Esophagus muscularis mucosa (tissue), 4 donors: ENCODE data around the gene TRABD2B. TPM values are rescaled to one million over a fixed set of nuclear protein-coding genes. Genes with fewer than 3 reads are reported as not detected.

Experiments used
- DNase-seq: peaks from one replicate; pipeline ENCODE4 v3.0.0-alpha.2; 2017; ENCODE audit errors: extremely low spot score
- H3K27ac ChIP-seq, 4 donors: fragments of 200-600 bp; sonication (generic); replicated peaks in 1 of 4; 1 replicate in 3 of 4; 2 replicates in 1 of 4; pipeline ENCODE4 v1.5.1; 2016 to 2019; ENCODE audit warnings: mild to moderate bottlenecking in 1 of 4
- H3K27me3 ChIP-seq, 4 donors: fragments of 200-600 bp; sonication (generic); one replicate each; pipeline versions ENCODE4 v1.5.1 to v1.6.0; 2016 to 2019
- H3K36me3 ChIP-seq, 4 donors: fragments of 200-600 bp; sonication (generic); one replicate each; pipeline ENCODE4 v1.5.1; 2016 to 2019
- H3K4me1 ChIP-seq, 4 donors: fragments of 200-600 bp; sonication (generic); one replicate each; pipeline ENCODE4 v1.5.1; 2016 to 2019
- H3K4me3 ChIP-seq, 4 donors: fragments of 200-600 bp; sonication (generic); 1 replicate in 2 of 4; 2 replicates in 2 of 4; pipeline ENCODE4 v1.5.1; 2016 to 2019; ENCODE audit warnings: mild to moderate bottlenecking in 4 of 4, moderate library complexity in 1 of 4
- H3K9me3 ChIP-seq, 4 donors: fragments of 200-600 bp; sonication (generic); 1 replicate in 3 of 4; 2 replicates in 1 of 4; pipeline ENCODE4 v1.5.1; 2016 to 2019
- EP300 ChIP-seq: sonication (generic); formaldehyde crosslinking; IDR thresholded peaks from one replicate; pipeline ENCODE4 v1.6.1; 2017; ENCODE audit warnings: antibody characterized with exemption
- POLR2A ChIP-seq: fragments of 450-650 bp; IDR thresholded peaks from one replicate; pipeline ENCODE4 v1.6.1; 2017; ENCODE audit warnings: antibody characterized with exemption, moderate library complexity, mild to moderate bottlenecking, low read depth
- POLR2AphosphoS5 ChIP-seq, 2 donors: sonication (generic); formaldehyde crosslinking; IDR thresholded peaks; one replicate each; pipeline ENCODE4 v1.6.1; 2017; ENCODE audit warnings: antibody characterized with exemption in 2 of 2
- WGBS: methylation state at CpG from one replicate; pipeline ENCODE4 v1.1.5; 2018; 5-methylcytosine and 5-hydroxymethylcytosine counted together
- intact Hi-C: fragments of 100-400 bp; cut with DNase I; formaldehyde crosslinking; loops from one replicate; pipeline ENCODE4 v1.15.1; 2023
- total RNA-seq, 4 donors: library from RNA; depleted of rRNA; stranded (reverse); fragments of >200 nt; gene quantifications; one replicate each; pipeline versions ENCODE4 v1.1.0 to v1.2.1, GENCODE V29; 2016
- TF ChIP-seq, protein P1 (sequence below), 3 experiments: fragments of 200-600 bp in 2 of 3; fragments of 450-650 bp in 1 of 3; sonication (generic) in 2 of 3; IDR thresholded peaks; one replicate each; pipeline ENCODE4 v1.5.1; 2017 to 2019; ENCODE audit warnings: antibody characterized with exemption in 3 of 3, mild to moderate bottlenecking in 2 of 3, moderate library complexity in 1 of 3

Gene TRABD2B
- total RNA-seq, 4 donors from 2014 or later: 4.0 to 7.6 (median 4.1) TPM

DNA sequence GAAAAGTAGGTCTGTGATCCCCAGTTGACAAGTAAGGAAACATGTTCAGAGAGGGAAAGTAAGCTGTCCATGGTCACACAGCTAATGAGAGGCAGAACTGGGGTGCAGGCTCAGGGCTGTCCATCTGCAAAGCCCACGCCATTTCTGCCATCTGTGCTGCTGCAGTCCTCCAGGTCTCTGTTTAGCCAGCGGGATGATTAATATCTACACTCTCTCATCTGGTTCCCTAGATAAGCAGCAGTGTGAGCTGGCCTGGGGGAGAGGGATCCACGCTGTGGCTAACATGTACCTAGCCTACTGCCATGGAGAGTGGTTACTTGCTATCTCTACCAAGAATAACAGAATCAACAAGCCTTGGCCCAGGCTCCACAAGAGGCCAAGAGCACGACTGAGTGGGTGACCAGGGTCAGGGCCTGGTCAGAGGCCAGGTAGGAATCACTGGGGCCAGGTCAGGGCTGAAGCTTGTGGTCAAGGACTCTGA lies 75.2 kb downstream of the TRABD2B start:
- DNase-seq: no peak
- no peaks in the 10 kb centered on the region for H3K9me3 ChIP-seq

GRCh38 chr1:47919113-47919833 lies 77.9 kb downstream of the TRABD2B start:
- DNase-seq: no peak
- TF ChIP-seq, protein P1, sequence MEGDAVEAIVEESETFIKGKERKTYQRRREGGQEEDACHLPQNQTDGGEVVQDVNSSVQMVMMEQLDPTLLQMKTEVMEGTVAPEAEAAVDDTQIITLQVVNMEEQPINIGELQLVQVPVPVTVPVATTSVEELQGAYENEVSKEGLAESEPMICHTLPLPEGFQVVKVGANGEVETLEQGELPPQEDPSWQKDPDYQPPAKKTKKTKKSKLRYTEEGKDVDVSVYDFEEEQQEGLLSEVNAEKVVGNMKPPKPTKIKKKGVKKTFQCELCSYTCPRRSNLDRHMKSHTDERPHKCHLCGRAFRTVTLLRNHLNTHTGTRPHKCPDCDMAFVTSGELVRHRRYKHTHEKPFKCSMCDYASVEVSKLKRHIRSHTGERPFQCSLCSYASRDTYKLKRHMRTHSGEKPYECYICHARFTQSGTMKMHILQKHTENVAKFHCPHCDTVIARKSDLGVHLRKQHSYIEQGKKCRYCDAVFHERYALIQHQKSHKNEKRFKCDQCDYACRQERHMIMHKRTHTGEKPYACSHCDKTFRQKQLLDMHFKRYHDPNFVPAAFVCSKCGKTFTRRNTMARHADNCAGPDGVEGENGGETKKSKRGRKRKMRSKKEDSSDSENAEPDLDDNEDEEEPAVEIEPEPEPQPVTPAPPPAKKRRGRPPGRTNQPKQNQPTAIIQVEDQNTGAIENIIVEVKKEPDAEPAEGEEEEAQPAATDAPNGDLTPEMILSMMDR (IDR thresholded peaks at IDR 0.05): no peak
- TF ChIP-seq POLR2AphosphoS5 (IDR thresholded peaks at IDR 0.05): no peak
- TF ChIP-seq EP300: no peak
- TF ChIP-seq POLR2A: no peak
- intact Hi-C loops: no loop called here
- Histone ChIP-seq H3K36me3 (no peaks in the 10 kb centered on the region), H3K27me3 (no peaks in the 10 kb centered on the region), H3K4me1 (peaks cover 0 to 17% (median 3%) of the 10 kb centered on the region in 4 donors), H3K9me3 (no peaks in the 10 kb centered on the region), H3K27ac (no peak overlapping the region), H3K4me3 (no peak overlapping the region)
- 92% methylated on average over 3 of the region's 3 CpGs for WGBS

More for the DNA sequence above, 75.2 kb downstream of the TRABD2B start:
- intact Hi-C loops: no loop called here
- Histone ChIP-seq H3K27ac (no peak overlapping the region), H3K4me3 (no peak overlapping the region), H3K27me3 (no peaks in the 10 kb centered on the region), H3K36me3 (no peaks in the 10 kb centered on the region), H3K4me1 (peaks cover 4 to 17% (median 7%) of the 10 kb centered on the region in 4 donors)
- WGBS: 84% methylated on average over 3 of the region's 4 CpGs
- TF ChIP-seq POLR2AphosphoS5 (IDR thresholded peaks at IDR 0.05) (no peak), EP300 (no peak), POLR2A (no peak)
- TF ChIP-seq, protein P1 (IDR thresholded peaks at IDR 0.05): no peak

GRCh38 chr1:47918257-47918867 lies 78.8 kb downstream of the TRABD2B start:
- 66% methylated on average over 8 of the region's 8 CpGs for WGBS

DNA sequence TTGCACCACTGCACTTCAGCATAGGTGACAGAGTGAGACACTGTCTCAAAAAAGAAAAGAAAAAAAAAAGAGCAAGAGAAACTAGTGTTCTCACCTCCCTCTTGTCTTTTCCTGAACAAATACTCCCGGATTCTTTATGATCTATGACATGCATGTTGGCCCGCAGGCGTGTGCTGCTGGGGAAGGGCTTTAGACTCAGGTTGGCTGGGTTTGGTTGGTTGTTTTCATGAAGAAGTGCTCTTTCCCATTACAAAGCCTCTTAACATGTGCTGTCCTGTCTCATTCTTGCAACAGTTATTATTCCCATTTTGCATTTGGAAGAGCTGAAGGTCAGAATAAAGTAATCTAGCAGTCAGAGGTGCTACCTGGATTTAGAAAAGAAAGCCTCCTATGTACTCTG lies 79.5 kb downstream of the TRABD2B start:
- peaks cover 0 to 17% (median 3%) of the 10 kb centered on the region in 4 donors for H3K4me1 ChIP-seq
- no peaks in the 10 kb centered on the region for H3K9me3 ChIP-seq
- H3K27me3 ChIP-seq: no peaks in the 10 kb centered on the region
- no peak for DNase-seq
- 97% methylated on average over 3 of the region's 3 CpGs for WGBS
- H3K36me3 ChIP-seq: no peaks in the 10 kb centered on the region
- no peak overlapping the region for H3K27ac ChIP-seq
- TF ChIP-seq EP300 (no peak), POLR2A (no peak)
- TF ChIP-seq, protein P1 (IDR thresholded peaks at IDR 0.05): no peak
- no peak overlapping the region for H3K4me3 ChIP-seq
- intact Hi-C loops: no loop called here

More at GRCh38 chr1:47918257-47918867, 78.8 kb downstream of the TRABD2B start:
- intact Hi-C loops: no loop called here
- Histone ChIP-seq H3K4me3 (no peak overlapping the region), H3K9me3 (no peaks in the 10 kb centered on the region), H3K27me3 (no peaks in the 10 kb centered on the region), H3K36me3 (no peaks in the 10 kb centered on the region), H3K27ac (no peak overlapping the region), H3K4me1 (peaks cover 0 to 17% (median 3%) of the 10 kb centered on the region in 4 donors)
- no peak for TF ChIP-seq EP300
- no peak for TF ChIP-seq POLR2A
- no peak for TF ChIP-seq POLR2AphosphoS5 (IDR thresholded peaks at IDR 0.05)
- no peak for DNase-seq

DNA sequence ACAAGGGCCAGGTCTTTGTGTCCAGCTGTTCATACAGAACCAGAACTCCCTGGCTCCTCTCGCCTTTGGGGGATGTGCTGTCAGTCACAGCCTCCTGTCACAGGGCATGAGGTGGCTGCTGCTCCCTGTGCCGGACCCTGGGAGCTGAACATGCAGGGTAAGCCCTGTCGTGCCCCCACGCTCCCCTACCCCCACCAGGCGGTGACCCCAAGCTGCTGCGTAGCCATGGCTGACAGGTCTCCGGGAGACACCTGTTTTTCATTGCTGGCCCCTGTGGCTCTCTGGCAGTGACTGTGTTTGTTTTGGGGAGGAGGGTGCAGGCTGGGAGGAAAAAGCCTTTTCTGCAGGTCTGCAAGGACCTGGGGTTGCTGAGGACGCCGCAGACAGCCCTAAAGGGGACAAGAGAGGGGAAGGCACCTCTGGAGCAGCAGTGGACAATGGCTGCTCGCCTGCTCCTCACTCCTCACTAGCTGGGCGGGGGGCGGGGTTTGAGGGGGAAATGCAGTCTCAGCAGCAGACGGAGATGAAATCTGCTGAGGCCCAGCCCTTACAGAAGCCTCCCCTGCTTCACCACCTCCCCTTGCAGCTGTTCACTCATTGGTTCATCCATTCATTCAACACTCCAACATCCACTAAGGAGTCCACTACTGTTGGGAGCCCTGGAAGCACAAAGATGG lies 81.4 kb downstream of the TRABD2B start:
- TF ChIP-seq POLR2AphosphoS5 (IDR thresholded peaks at IDR 0.05) (no peak), EP300 (no peak), POLR2A (no peak)
- TF ChIP-seq, protein P1 (IDR thresholded peaks at IDR 0.05): no peak
- H3K36me3 ChIP-seq: no peaks in the 10 kb centered on the region
- intact Hi-C loops: no loop called here
- no peaks in the 10 kb centered on the region for H3K9me3 ChIP-seq
- H3K27me3 ChIP-seq: no peaks in the 10 kb centered on the region
- H3K27ac ChIP-seq: no peak overlapping the region
- no peak for DNase-seq
- peaks cover 0 to 17% (median 3%) of the 10 kb centered on the region in 4 donors for H3K4me1 ChIP-seq
- no peak overlapping the region for H3K4me3 ChIP-seq
- 84% methylated on average over 6 of the region's 13 CpGs for WGBS
